Measurements from ENCODE around the gene UNC5A.

The UNC5A gene

GRCh38 chr5:176810081-176810597, at the start of gene UNC5A:
Gene UNC5A (plus strand): TSS chr5:176810559. CDS start chr5:176810751, 192 bp downstream.
- TF ChIP-seq CTCF (conservative IDR thresholded peaks at IDR 0.05; ENCODE audit: low read length): no peak
- peak; percentile 8 for DNase-seq (ENCODE audit: low read depth)
- H3K4me3 ChIP-seq (ENCODE audit: low read length): no peak within 1 kb of the TSS

GRCh38 chr5:176761755-176762154, 48.6 kb upstream of the UNC5A start:
- DNase-seq (ENCODE audit: low read depth): no peak
- no peak for TF ChIP-seq CTCF (conservative IDR thresholded peaks at IDR 0.05; ENCODE audit: low read length)
- no peak overlapping the region for H3K4me3 ChIP-seq (ENCODE audit: low read length)

- no peak for TF ChIP-seq CTCF (conservative IDR thresholded peaks at IDR 0.05; ENCODE audit: low read length)
- no peak overlapping the region for H3K4me3 ChIP-seq (ENCODE audit: low read length)
- no peak for DNase-seq (ENCODE audit: low read depth)
Measured at GRCh38 chr5:176762489-176762888, 47.9 kb upstream of the UNC5A start.

GRCh38 chr5:176765687-176766086, 44.7 kb upstream of the UNC5A start:
- no peak for TF ChIP-seq CTCF (conservative IDR thresholded peaks at IDR 0.05; ENCODE audit: low read length)
- H3K4me3 ChIP-seq (ENCODE audit: low read length): no peak overlapping the region
- DNase-seq (ENCODE audit: low read depth): no peak

GRCh38 chr5:176768174-176768970, 42.0 kb upstream of the UNC5A start:
- no peak overlapping the region for H3K4me3 ChIP-seq (ENCODE audit: low read length)
- TF ChIP-seq CTCF (conservative IDR thresholded peaks at IDR 0.05; ENCODE audit: low read length): no peak
- DNase-seq (ENCODE audit: low read depth): no peak

GRCh38 chr5:176769911-176770310, 40.4 kb upstream of the UNC5A start:
- TF ChIP-seq CTCF (conservative IDR thresholded peaks at IDR 0.05; ENCODE audit: low read length): no peak
- no peak for DNase-seq (ENCODE audit: low read depth)
- H3K4me3 ChIP-seq (ENCODE audit: low read length): no peak overlapping the region

- no peak overlapping the region for H3K4me3 ChIP-seq (ENCODE audit: low read length)
- no peak for DNase-seq (ENCODE audit: low read depth)
- TF ChIP-seq CTCF (conservative IDR thresholded peaks at IDR 0.05; ENCODE audit: low read length): no peak
Measured at GRCh38 chr5:176770431-176770830, 39.9 kb upstream of the UNC5A start.

All from AG10803 (cell line).